A549 (cell line): Measurements from ENCODE around the gene NGEF.

Experiments used
- HOXA7 ChIP-seq: fragments of 250-450 bp; sonication (Bioruptor Pico); IDR thresholded peaks from 2 replicates; pipeline ENCODE4 v1.5.0; 2020; ENCODE audit warnings: mild to moderate bottlenecking, moderate library complexity
- POLR2A ChIP-seq: IDR thresholded peaks from 2 replicates; pipeline ENCODE4 v1.6.1; 2012; ENCODE audit warnings: mild to moderate bottlenecking, low read length
- SREBF2 ChIP-seq: fragments of 450-650 bp; IDR thresholded peaks from 2 replicates; pipeline ENCODE4 v1.6.1; 2014; ENCODE audit warnings: mild to moderate bottlenecking, moderate library complexity
- TF ChIP-seq, protein P1 (sequence below): fragments of >200 bp; sonication (Bioruptor Twin); formaldehyde crosslinking; IDR thresholded peaks from 3 replicates; pipeline ENCODE4 v1.5.1; 2016
- TF ChIP-seq, protein P2 (sequence below): fragments of 200-600 bp; sonication (generic); IDR thresholded peaks from 2 replicates; pipeline ENCODE4 v1.6.1; 2016; ENCODE audit warnings: antibody characterized with exemption, mild to moderate bottlenecking, moderate library complexity

DNA sequence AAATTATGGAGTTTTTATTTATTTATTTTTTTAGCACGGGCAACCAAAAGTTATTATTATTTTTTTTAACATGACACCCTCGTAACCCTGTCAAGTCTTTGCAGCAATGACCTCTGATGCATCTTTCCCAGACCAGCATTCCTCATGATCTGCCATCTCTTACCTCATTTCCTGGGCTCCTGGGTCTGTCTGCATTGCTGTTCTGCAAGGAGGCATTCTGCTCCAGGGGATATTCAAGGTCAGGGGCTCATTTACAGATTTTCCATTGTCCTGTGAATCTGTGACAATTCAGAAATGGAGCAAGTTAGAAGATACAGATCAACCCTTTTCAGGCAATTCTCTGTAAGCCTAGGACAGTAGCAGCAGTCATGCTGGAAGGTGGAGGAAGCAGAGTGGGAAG lies 43.0 kb downstream of the NGEF start:
- TF ChIP-seq, protein P1, sequence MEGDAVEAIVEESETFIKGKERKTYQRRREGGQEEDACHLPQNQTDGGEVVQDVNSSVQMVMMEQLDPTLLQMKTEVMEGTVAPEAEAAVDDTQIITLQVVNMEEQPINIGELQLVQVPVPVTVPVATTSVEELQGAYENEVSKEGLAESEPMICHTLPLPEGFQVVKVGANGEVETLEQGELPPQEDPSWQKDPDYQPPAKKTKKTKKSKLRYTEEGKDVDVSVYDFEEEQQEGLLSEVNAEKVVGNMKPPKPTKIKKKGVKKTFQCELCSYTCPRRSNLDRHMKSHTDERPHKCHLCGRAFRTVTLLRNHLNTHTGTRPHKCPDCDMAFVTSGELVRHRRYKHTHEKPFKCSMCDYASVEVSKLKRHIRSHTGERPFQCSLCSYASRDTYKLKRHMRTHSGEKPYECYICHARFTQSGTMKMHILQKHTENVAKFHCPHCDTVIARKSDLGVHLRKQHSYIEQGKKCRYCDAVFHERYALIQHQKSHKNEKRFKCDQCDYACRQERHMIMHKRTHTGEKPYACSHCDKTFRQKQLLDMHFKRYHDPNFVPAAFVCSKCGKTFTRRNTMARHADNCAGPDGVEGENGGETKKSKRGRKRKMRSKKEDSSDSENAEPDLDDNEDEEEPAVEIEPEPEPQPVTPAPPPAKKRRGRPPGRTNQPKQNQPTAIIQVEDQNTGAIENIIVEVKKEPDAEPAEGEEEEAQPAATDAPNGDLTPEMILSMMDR = no peak
- TF ChIP-seq, protein P2, sequence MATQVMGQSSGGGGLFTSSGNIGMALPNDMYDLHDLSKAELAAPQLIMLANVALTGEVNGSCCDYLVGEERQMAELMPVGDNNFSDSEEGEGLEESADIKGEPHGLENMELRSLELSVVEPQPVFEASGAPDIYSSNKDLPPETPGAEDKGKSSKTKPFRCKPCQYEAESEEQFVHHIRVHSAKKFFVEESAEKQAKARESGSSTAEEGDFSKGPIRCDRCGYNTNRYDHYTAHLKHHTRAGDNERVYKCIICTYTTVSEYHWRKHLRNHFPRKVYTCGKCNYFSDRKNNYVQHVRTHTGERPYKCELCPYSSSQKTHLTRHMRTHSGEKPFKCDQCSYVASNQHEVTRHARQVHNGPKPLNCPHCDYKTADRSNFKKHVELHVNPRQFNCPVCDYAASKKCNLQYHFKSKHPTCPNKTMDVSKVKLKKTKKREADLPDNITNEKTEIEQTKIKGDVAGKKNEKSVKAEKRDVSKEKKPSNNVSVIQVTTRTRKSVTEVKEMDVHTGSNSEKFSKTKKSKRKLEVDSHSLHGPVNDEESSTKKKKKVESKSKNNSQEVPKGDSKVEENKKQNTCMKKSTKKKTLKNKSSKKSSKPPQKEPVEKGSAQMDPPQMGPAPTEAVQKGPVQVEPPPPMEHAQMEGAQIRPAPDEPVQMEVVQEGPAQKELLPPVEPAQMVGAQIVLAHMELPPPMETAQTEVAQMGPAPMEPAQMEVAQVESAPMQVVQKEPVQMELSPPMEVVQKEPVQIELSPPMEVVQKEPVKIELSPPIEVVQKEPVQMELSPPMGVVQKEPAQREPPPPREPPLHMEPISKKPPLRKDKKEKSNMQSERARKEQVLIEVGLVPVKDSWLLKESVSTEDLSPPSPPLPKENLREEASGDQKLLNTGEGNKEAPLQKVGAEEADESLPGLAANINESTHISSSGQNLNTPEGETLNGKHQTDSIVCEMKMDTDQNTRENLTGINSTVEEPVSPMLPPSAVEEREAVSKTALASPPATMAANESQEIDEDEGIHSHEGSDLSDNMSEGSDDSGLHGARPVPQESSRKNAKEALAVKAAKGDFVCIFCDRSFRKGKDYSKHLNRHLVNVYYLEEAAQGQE = no peak
- no peak for TF ChIP-seq HOXA7
- TF ChIP-seq POLR2A = no peak
- TF ChIP-seq SREBF2 = no peak
